ENCODE measurements around the gene LRP11. TPM values are rescaled to one million over a fixed set of nuclear protein-coding genes. Genes with fewer than 3 reads are reported as not detected.

The LRP11 gene
- total RNA-seq, 1 experiment from 2014 or later: 18.8 TPM

Other genes starting within 250 kb of the LRP11 start
- gene KATNA1, start 215.6 kb downstream of the LRP11 start, total RNA-seq (2014; rRNA removed; shearing (Covaris generic)): 12.7 and 23.8 TPM in 2 replicates
- gene LATS1, start 146.3 kb downstream of the LRP11 start, total RNA-seq (2014; rRNA removed; shearing (Covaris generic)): 4.7 and 8.6 TPM in 2 replicates
- gene NUP43, start 117.8 kb downstream of the LRP11 start, total RNA-seq (2014; rRNA removed; shearing (Covaris generic)): 30.5 and 33.8 TPM in 2 replicates
- gene PCMT1, start 114.6 kb downstream of the LRP11 start, total RNA-seq (2014; rRNA removed; shearing (Covaris generic)): 188 and 195 TPM in 2 replicates
- not detected in 2 replicates for gene RAET1E, start 33.8 kb upstream of the LRP11 start, total RNA-seq (2014; rRNA removed; shearing (Covaris generic))
- gene RAET1G, start 58.8 kb upstream of the LRP11 start, total RNA-seq (2014; rRNA removed; shearing (Covaris generic)): not detected in 2 replicates
- gene ULBP2, start 77.7 kb upstream of the LRP11 start, total RNA-seq (2014; rRNA removed; shearing (Covaris generic)): 1.9 TPM in 1 of 2 replicates, not detected in the other
- gene ULBP1, start 99.6 kb upstream of the LRP11 start, total RNA-seq (2014; rRNA removed; shearing (Covaris generic)): not detected in 2 replicates
- gene RAET1L, start 161.2 kb upstream of the LRP11 start, total RNA-seq (2014; rRNA removed; shearing (Covaris generic)): not detected in 2 replicates
- 0.37 and 2.5 TPM in 2 replicates for gene ULBP3, start 204.8 kb upstream of the LRP11 start, total RNA-seq (2014; rRNA removed; shearing (Covaris generic))